Central memory CD8-positive, alpha-beta T cell (primary cell): Measurements from ENCODE around the gene S100A8.

Experiments
- ATAC-seq: fragments of 150-1000 bp; cut with Tn5 transposase; replicated peaks from 2 replicates; pipeline ENCODE4 v1.10.0; 2022; ENCODE audit warnings: mild to moderate bottlenecking, moderate FRiP score, moderate number of reproducible peaks; ENCODE audit not compliant: poor library complexity, severe bottlenecking; ENCODE audit errors: extremely low read depth
- DNase-seq, 2 donors: peaks; one replicate each; pipeline ENCODE4 v3.0.0; 2021; ENCODE audit warnings: low spot score in 2 of 2
- H3K27ac Mint-ChIP-seq: one replicate; pipeline ENCODE4 v1.8.0; 2022; ENCODE audit warnings: low read depth, mild to moderate bottlenecking, moderate library complexity, mixed read lengths
- H3K27me3 Mint-ChIP-seq: one replicate; pipeline ENCODE4 v1.8.0; 2022; ENCODE audit warnings: mixed read lengths
- H3K36me3 Mint-ChIP-seq: one replicate; pipeline ENCODE4 v1.8.0; 2022; ENCODE audit warnings: mild to moderate bottlenecking, moderate library complexity, mixed read lengths; ENCODE audit not compliant: insufficient read depth
- H3K4me1 Mint-ChIP-seq: one replicate; pipeline ENCODE4 v1.8.0; 2022; ENCODE audit warnings: mixed read lengths
- H3K4me3 Mint-ChIP-seq: one replicate; pipeline ENCODE4 v1.8.0; 2022; ENCODE audit warnings: mild to moderate bottlenecking, moderate library complexity, mixed read lengths
- H3K9me3 Mint-ChIP-seq: one replicate; pipeline ENCODE4 v1.8.0; 2022; ENCODE audit warnings: mixed read lengths

S100A8 gene

DNA sequence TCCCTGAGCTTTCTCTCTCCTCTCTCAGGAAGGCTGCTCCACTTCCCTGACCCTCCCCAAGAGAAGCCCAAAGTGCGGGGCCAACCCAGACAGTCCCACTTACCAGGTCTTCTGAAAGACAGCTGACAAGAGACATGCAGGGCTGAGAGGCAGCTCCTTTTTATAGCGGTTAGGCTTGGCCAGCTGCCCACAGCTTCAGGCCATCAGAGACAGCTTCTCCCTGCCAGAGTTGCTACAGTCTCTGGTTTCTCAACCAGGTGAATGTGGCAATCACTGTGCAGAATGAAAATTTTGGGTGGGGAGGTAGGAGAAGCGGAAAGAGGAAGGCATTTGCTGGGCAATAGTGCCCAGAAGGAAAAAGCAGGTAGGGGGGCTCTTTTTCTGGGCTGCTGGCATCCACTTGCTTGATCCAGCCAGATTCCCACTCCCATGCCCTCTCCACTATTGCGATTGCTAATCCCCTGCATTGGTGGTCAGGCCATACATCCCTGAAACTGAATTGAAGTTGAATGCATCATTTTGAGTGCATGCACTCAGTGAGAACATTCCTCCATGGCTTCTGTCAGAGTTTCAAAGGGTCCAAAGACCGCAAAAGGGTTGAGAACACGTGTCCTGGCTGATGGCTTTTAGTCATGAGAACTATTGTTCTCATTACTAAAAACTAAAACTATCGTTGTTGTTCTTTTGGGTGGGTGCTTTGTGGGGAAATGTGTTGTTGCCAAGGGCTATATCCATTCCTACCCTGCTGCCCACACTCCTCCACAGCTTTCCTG is at the start of gene S100A8:
TSS of gene S100A8 (minus strand) at position 136 of the 773 bp plus-strand sequence. CDS start 538 bp downstream, outside the sequence.
- peaks cover 76% of the 10 kb centered on the region for H3K27me3 Mint-ChIP-seq
- ATAC-seq (no peak), DNase-seq (no peak)
- no peak within 1 kb of the TSS for H3K27ac Mint-ChIP-seq
- H3K36me3 Mint-ChIP-seq, result no peaks in the 10 kb centered on the region
- no peaks in the 10 kb centered on the region for H3K4me1 Mint-ChIP-seq
- H3K4me3 Mint-ChIP-seq, result no peak within 1 kb of the TSS
- H3K9me3 Mint-ChIP-seq, result no peaks in the 10 kb centered on the region

DNA sequence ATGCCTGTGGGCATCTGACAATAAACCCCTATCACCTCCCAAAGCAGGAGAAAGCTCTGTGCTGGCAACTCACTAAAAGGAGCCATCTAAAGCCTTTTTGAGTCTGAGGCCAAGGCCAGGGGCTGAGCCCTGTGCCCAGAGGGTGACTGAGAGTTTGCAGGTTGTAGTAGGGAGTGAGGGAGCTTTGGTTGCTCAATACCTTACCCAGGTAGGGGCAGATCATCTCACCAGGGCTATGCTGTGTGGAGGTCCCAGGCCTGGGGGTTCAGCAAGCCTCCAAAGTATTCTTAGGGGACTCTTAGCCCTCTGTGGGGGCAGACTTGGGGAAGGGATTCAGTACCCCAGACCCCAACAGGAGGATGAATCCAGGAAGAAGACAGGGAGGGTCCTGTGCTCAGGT is 48.4 kb upstream of the S100A8 start:
- Mint-ChIP-seq H3K4me3 (no peak overlapping the region), H3K27me3 (peaks cover 88% of the 10 kb centered on the region), H3K36me3 (no peaks in the 10 kb centered on the region), H3K4me1 (no peaks in the 10 kb centered on the region), H3K9me3 (no peaks in the 10 kb centered on the region), H3K27ac (no peak overlapping the region)
- ATAC-seq (no peak), DNase-seq (no peak)

DNA sequence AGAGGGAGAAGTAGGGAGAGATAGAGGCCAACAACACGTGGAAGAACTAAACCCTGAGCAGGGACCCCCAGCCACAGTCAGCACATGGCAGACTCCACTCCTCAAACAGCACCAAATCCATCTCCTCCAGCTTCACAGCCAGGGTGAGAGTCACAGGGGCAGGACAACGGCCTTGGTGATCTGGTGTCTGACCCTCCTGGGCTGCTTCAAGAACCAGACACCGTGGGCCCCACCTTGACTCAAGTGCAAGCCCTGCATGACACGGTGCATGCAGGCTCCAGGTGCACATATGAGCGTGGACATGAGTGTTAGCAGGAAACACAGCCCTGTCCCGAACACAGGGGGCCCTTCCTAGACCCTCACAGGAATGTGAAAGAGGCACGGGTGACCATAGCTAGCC is 47.7 kb upstream of the S100A8 start:
- Mint-ChIP-seq H3K36me3 (no peaks in the 10 kb centered on the region), H3K4me3 (no peak overlapping the region), H3K9me3 (no peaks in the 10 kb centered on the region), H3K27me3 (peaks cover 88% of the 10 kb centered on the region), H3K4me1 (no peaks in the 10 kb centered on the region), H3K27ac (no peak overlapping the region)
- no peak for ATAC-seq
- no peak for DNase-seq

GRCh38 chr1:153437236-153437635 is 46.4 kb upstream of the S100A8 start:
- Mint-ChIP-seq H3K4me1 (no peaks in the 10 kb centered on the region), H3K4me3 (no peak overlapping the region), H3K9me3 (no peaks in the 10 kb centered on the region), H3K27me3 (peaks cover 94% of the 10 kb centered on the region), H3K36me3 (no peaks in the 10 kb centered on the region), H3K27ac (no peak overlapping the region)
- ATAC-seq (no peak), DNase-seq (no peak)

- H3K4me3 Mint-ChIP-seq, result no peak overlapping the region
- no peak for ATAC-seq
- no peaks in the 10 kb centered on the region for H3K9me3 Mint-ChIP-seq
- no peak overlapping the region for H3K27ac Mint-ChIP-seq
- no peaks in the 10 kb centered on the region for H3K4me1 Mint-ChIP-seq
- DNase-seq, result peak in 1 of 2 donors; percentile 0
- H3K27me3 Mint-ChIP-seq, result peaks cover 93% of the 10 kb centered on the region
- H3K36me3 Mint-ChIP-seq, result no peaks in the 10 kb centered on the region
These were observed 44.0 kb upstream of the S100A8 start for GRCh38 chr1:153434746-153435455.

DNA sequence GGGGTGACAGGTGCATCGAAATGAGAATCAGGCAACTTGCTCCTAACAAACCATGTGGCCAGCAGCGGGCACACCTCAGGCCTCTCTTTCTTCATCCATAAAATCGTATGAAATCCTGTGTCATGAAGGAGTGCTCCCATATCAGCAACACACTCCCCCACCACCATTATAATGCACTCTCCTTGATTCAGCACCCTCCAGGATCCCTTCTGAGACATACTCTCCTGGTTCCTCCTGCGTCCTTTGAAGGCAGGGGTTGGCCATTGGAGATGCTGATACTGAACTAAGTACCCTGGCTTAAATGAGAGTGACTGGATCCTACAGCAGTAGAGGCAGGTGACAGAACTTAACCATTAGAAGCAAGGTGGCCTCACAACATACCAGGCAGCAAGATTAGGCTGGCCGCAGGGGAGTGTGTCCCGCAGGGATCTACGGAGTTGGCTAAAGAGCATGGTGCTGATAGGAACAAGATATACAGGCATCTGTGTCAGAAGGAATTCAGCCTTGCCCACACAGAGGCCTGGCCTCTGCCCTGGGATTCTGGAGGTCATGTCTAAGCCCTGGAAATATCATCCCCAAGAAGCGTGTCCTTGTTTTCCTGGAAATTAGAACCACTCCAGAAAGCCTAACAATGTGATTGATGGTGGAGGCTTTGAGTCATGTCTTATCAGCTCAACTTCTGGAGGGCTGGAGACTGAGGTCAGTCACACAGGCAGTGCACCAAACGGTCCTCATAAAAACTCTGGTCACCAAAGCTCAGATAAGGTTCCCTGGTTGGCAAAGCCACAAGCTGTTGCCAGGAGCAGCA is 42.2 kb upstream of the S100A8 start:
- no peak overlapping the region for H3K4me3 Mint-ChIP-seq
- no peaks in the 10 kb centered on the region for H3K9me3 Mint-ChIP-seq
- no peaks in the 10 kb centered on the region for H3K4me1 Mint-ChIP-seq
- H3K27ac Mint-ChIP-seq, result no peak overlapping the region
- no peak for DNase-seq
- H3K36me3 Mint-ChIP-seq, result no peaks in the 10 kb centered on the region
- ATAC-seq, result no peak
- H3K27me3 Mint-ChIP-seq, result peaks cover 93% of the 10 kb centered on the region

GRCh38 chr1:153431928-153432327 is 41.1 kb upstream of the S100A8 start:
- Mint-ChIP-seq H3K36me3 (no peaks in the 10 kb centered on the region), H3K9me3 (no peaks in the 10 kb centered on the region), H3K4me3 (no peak overlapping the region), H3K27ac (no peak overlapping the region), H3K4me1 (no peaks in the 10 kb centered on the region), H3K27me3 (peaks cover 93% of the 10 kb centered on the region)
- ATAC-seq, result no peak
- no peak for DNase-seq

DNA sequence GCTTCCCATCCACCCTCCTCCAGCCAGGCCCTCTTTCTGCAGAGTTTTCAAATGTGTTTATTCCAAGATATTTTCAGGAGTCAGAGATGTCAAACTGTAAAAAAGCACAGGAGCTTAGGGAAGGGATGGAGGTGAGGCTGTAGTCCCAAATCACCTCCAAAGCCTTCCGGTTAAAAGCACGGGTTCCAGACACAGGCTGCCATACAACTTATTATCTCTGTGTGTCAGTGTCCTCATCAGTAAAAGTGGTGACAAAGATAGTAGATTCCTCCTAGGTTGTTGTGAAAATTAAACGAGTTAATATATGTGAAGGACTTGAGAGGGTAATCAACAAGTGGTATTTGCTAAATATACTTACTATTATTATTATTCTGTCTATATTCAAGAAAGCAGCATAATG is 40.6 kb upstream of the S100A8 start:
- Mint-ChIP-seq H3K27me3 (peaks cover 93% of the 10 kb centered on the region), H3K4me3 (no peak overlapping the region)
- no peak for ATAC-seq

DNA sequence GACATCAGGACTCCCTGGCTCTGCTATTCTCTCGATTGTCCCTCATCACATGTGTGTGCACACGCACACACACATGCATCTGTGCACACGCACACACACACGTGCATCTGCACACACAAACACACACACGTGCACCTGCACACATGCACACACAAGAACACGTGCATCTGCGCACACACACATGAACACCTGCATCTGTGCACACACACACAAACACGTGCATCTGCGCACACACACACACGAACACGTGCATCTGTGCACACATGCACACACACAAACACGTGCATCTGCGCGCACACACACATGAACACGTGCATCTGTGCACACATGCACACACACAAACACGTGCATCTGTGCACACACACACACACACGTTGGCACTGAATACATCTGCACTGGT is 40.1 kb upstream of the S100A8 start:
- Mint-ChIP-seq H3K36me3 (no peaks in the 10 kb centered on the region), H3K4me1 (no peaks in the 10 kb centered on the region), H3K27me3 (peaks cover 93% of the 10 kb centered on the region), H3K27ac (no peak overlapping the region), H3K4me3 (no peak overlapping the region), H3K9me3 (no peaks in the 10 kb centered on the region)
- ATAC-seq (no peak), DNase-seq (no peak)

More for the DNA sequence above, 40.6 kb upstream of the S100A8 start:
- Mint-ChIP-seq H3K36me3 (no peaks in the 10 kb centered on the region), H3K27ac (no peak overlapping the region), H3K9me3 (no peaks in the 10 kb centered on the region), H3K4me1 (no peaks in the 10 kb centered on the region)
- no peak for DNase-seq

DNA sequence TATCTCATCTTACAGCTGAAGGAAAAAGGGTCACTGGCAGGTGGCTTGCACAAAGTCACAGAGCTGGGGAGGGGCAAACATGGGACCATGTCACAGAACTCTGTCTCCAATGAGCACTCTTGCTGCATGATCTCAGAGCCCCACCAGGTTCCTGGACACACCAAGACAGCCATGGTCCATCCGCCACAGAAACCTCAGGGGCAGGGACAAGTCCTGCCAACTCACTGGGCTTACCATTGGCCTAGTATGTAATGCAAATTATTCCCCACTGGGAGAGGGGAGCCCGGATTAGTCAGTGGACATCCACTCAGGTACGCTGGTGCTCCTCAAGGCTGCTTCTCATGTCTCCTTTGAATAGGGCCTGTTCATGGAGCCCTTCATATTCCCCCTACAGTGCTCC is 39.7 kb upstream of the S100A8 start:
- Mint-ChIP-seq H3K9me3 (no peaks in the 10 kb centered on the region), H3K27ac (no peak overlapping the region), H3K4me3 (no peak overlapping the region), H3K27me3 (peaks cover 93% of the 10 kb centered on the region), H3K36me3 (no peaks in the 10 kb centered on the region), H3K4me1 (no peaks in the 10 kb centered on the region)
- no peak for DNase-seq
- no peak for ATAC-seq

- H3K4me1 Mint-ChIP-seq, result no peaks in the 10 kb centered on the region
- H3K9me3 Mint-ChIP-seq, result no peaks in the 10 kb centered on the region
- no peak for DNase-seq
- ATAC-seq, result no peak
- no peak overlapping the region for H3K27ac Mint-ChIP-seq
- no peaks in the 10 kb centered on the region for H3K36me3 Mint-ChIP-seq
- H3K4me3 Mint-ChIP-seq, result no peak overlapping the region
- peaks cover 93% of the 10 kb centered on the region for H3K27me3 Mint-ChIP-seq
These were observed 39.3 kb upstream of the S100A8 start for GRCh38 chr1:153430166-153430553.

GRCh38 chr1:153429266-153430165 is 38.6 kb upstream of the S100A8 start:
- peaks cover under 1% of the 10 kb centered on the region for H3K36me3 Mint-ChIP-seq
- H3K27ac Mint-ChIP-seq, result no peak overlapping the region
- H3K27me3 Mint-ChIP-seq, result peaks cover 93% of the 10 kb centered on the region
- DNase-seq (peak in 1 of 2 donors; percentile 10), ATAC-seq (no peak)
- no peak overlapping the region for H3K4me3 Mint-ChIP-seq
- no peaks in the 10 kb centered on the region for H3K9me3 Mint-ChIP-seq
- H3K4me1 Mint-ChIP-seq, result no peaks in the 10 kb centered on the region
